GM12891 (cell line): ENCODE data around the gene LIMA1.
A peak's percentile ranks its signal among the peaks of the same experiment; 100 is the strongest.

Source experiments
- DNase-seq: peaks from one replicate; pipeline ENCODE4 v3.0.0; 2011; ENCODE audit warnings: low spot score; ENCODE audit not compliant: insufficient read length
- FAIRE-seq: peaks from 2 replicates; lab custom pipeline; 2011; peaks lifted over from hg19 to GRCh38; lab: Jason Lieb, UNC
- PAX5 ChIP-seq: IDR thresholded peaks from 2 replicates; pipeline ENCODE4 v1.6.1; 2011; ENCODE audit warnings: low read length, moderate library complexity, mild to moderate bottlenecking; ENCODE audit not compliant: insufficient read depth, severe bottlenecking
- POLR2A ChIP-seq: IDR thresholded peaks from 2 replicates; pipeline ENCODE4 v1.6.1; 2011; ENCODE audit warnings: low read depth, low read length, control low read depth
- POLR2AphosphoS5 ChIP-seq: IDR thresholded peaks from 2 replicates; pipeline ENCODE4 v1.6.1; 2011; ENCODE audit warnings: low read depth, low read length, control low read depth
- POU2F2 ChIP-seq: IDR thresholded peaks from 2 replicates; pipeline ENCODE4 v1.6.1; 2011; ENCODE audit warnings: low read depth, mild to moderate bottlenecking, control low read depth, low read length, moderate library complexity
- SPI1 ChIP-seq: IDR thresholded peaks from 2 replicates; pipeline ENCODE4 v1.6.1; 2011; ENCODE audit warnings: low read depth, low read length, control low read depth
- TAF1 ChIP-seq: IDR thresholded peaks from 2 replicates; pipeline ENCODE4 v1.6.1; 2011; ENCODE audit warnings: low read depth, low read length, control low read depth

LIMA1 gene

GRCh38 chr12:50246873-50247612 is 36.3 kb downstream of the LIMA1 start:
- peak; percentile 31 for FAIRE-seq
- DNase-seq = no peak
- TF ChIP-seq TAF1 (no peak), POLR2AphosphoS5 (no peak), PAX5 (no peak), SPI1 (no peak)

- no peak for FAIRE-seq
These were observed 37.0 kb downstream of the LIMA1 start for GRCh38 chr12:50246197-50246865.

GRCh38 chr12:50243507-50243906 is 39.8 kb downstream of the LIMA1 start:
- TF ChIP-seq PAX5 = no peak
- no peak for TF ChIP-seq POLR2AphosphoS5
- no peak for TF ChIP-seq SPI1
- no peak for TF ChIP-seq POLR2A
- TF ChIP-seq POU2F2 = no peak
- TF ChIP-seq TAF1 = no peak
- FAIRE-seq = no peak
- DNase-seq = no peak

More at GRCh38 chr12:50246197-50246865, 37.0 kb downstream of the LIMA1 start:
- DNase-seq = no peak
- no peak for TF ChIP-seq SPI1
- no peak for TF ChIP-seq TAF1
- TF ChIP-seq POLR2A = no peak
- no peak for TF ChIP-seq PAX5
- no peak for TF ChIP-seq POU2F2
- TF ChIP-seq POLR2AphosphoS5 = no peak

GRCh38 chr12:50242751-50243191 is 40.5 kb downstream of the LIMA1 start:
- TF ChIP-seq TAF1 (no peak), PAX5 (no peak), POU2F2 (no peak), POLR2A (no peak), POLR2AphosphoS5 (no peak)

GRCh38 chr12:50241178-50241577 is 42.1 kb downstream of the LIMA1 start:
- TF ChIP-seq POU2F2 = no peak
- no peak for TF ChIP-seq SPI1
- TF ChIP-seq PAX5 = no peak
- no peak for TF ChIP-seq TAF1
- no peak for TF ChIP-seq POLR2AphosphoS5
- no peak for TF ChIP-seq POLR2A
- DNase-seq = no peak
- no peak for FAIRE-seq

More at GRCh38 chr12:50242751-50243191, 40.5 kb downstream of the LIMA1 start:
- DNase-seq = no peak
- FAIRE-seq = no peak

GRCh38 chr12:50240792-50241114 is 42.6 kb downstream of the LIMA1 start:
- TF ChIP-seq PAX5 (no peak), SPI1 (no peak), POLR2A (no peak), TAF1 (no peak), POU2F2 (no peak), POLR2AphosphoS5 (no peak)
- DNase-seq = no peak

GRCh38 chr12:50240096-50240791 is 43.1 kb downstream of the LIMA1 start:
- DNase-seq (no peak), FAIRE-seq (no peak)
- TF ChIP-seq SPI1 (no peak), PAX5 (no peak), TAF1 (no peak), POU2F2 (no peak), POLR2AphosphoS5 (no peak), POLR2A (no peak)

More at GRCh38 chr12:50240792-50241114, 42.6 kb downstream of the LIMA1 start:
- FAIRE-seq = no peak

- FAIRE-seq = no peak
- TF ChIP-seq POU2F2 (no peak), TAF1 (no peak), PAX5 (no peak), POLR2AphosphoS5 (no peak), SPI1 (no peak)
- DNase-seq = no peak
These were observed 43.9 kb downstream of the LIMA1 start for GRCh38 chr12:50239355-50239891.

GRCh38 chr12:50234347-50234746 is 49.0 kb downstream of the LIMA1 start:
- TF ChIP-seq POLR2AphosphoS5 = no peak
- no peak for TF ChIP-seq TAF1
- TF ChIP-seq PAX5 = no peak
- no peak for TF ChIP-seq POLR2A
- TF ChIP-seq SPI1 = no peak
- DNase-seq = no peak
- no peak for FAIRE-seq
